Sigmoid colon (tissue), 4 donors: ENCODE measurements around the gene TRAPPC5.

Source experiments
- CTCF ChIP-seq, 4 experiments: fragments of 450-650 bp in 3 of 4; fragments of 200-600 bp in 1 of 4; IDR thresholded peaks; one replicate each; pipeline ENCODE4 v1.5.1; 2016 to 2019; ENCODE audit warnings: antibody characterized with exemption in 4 of 4, mild to moderate bottlenecking in 3 of 4, moderate library complexity in 2 of 4
- EP300 ChIP-seq, 4 donors: sonication (generic); formaldehyde crosslinking; IDR thresholded peaks; one replicate each; pipeline ENCODE4 v1.6.1; 2017; ENCODE audit warnings: antibody characterized with exemption in 4 of 4
- POLR2A ChIP-seq, 2 donors: fragments of 450-650 bp; IDR thresholded peaks; one replicate each; pipeline ENCODE4 v1.6.1; 2016; ENCODE audit warnings: antibody characterized with exemption in 2 of 2, mild to moderate bottlenecking in 2 of 2, moderate library complexity in 2 of 2
- POLR2AphosphoS5 ChIP-seq, 4 donors: sonication (generic); formaldehyde crosslinking; IDR thresholded peaks; one replicate each; pipeline ENCODE4 v1.6.1; 2017; ENCODE audit warnings: antibody characterized with exemption in 4 of 4

GRCh38 chr19:7665076-7665475 is 15.6 kb upstream of the TRAPPC5 start:
- no peak for TF ChIP-seq EP300 (IDR thresholded peaks at IDR 0.05)
- TF ChIP-seq CTCF (IDR thresholded peaks at IDR 0.05), result no peak
- TF ChIP-seq POLR2A (IDR thresholded peaks at IDR 0.05), result no peak
- no peak for TF ChIP-seq POLR2AphosphoS5 (IDR thresholded peaks at IDR 0.05)
